Right renal cortex interstitium (tissue), 3 donors: ENCODE results near the gene TBC1D4. TPM values are rescaled to one million over a fixed set of nuclear protein-coding genes. Genes with fewer than 3 reads are reported as not detected.

Experiments
- DNase-seq, 3 donors: peaks; one replicate each; pipeline ENCODE4 v3.0.0-alpha.2; 2013; ENCODE audit warnings: low read depth in 3 of 3, low spot score in 2 of 3
- polyA plus RNA-seq, 3 donors: library from polyadenylated mRNA; unstranded; fragments of 120-200 nt; gene quantifications; one replicate each; pipeline ENCODE4 v1.2.1, GENCODE V29; 2013; ENCODE audit not compliant: insufficient read length in 3 of 3

TBC1D4 gene
- polyA plus RNA-seq, 3 donors: 49.1 to 56.6 (median 53.3) TPM

- no peak for DNase-seq
These were observed 4.4 kb upstream of the TBC1D4 start for GRCh38 chr13:75486146-75487062.

- no peak for DNase-seq
These were observed 3.5 kb upstream of the TBC1D4 start for GRCh38 chr13:75485286-75486062.

DNA sequence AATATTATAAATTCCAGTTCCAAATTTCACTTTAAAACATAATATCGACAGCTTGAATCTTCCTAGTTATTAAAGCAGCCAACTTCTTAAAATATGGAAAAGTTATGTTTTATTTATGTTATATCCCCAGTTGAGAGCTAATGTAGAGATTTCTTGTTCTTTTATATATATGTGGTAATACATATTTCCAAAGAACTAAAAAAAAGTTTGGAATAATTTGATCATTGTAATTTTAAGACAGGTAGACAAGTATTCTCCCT is 781 bp upstream of the TBC1D4 start:
- DNase-seq: no peak

- peak in 2 of 3 donors; percentile 16 to 32 for DNase-seq
These were observed 546 bp downstream of the TBC1D4 start for GRCh38 chr13:75481176-75482069.

DNA sequence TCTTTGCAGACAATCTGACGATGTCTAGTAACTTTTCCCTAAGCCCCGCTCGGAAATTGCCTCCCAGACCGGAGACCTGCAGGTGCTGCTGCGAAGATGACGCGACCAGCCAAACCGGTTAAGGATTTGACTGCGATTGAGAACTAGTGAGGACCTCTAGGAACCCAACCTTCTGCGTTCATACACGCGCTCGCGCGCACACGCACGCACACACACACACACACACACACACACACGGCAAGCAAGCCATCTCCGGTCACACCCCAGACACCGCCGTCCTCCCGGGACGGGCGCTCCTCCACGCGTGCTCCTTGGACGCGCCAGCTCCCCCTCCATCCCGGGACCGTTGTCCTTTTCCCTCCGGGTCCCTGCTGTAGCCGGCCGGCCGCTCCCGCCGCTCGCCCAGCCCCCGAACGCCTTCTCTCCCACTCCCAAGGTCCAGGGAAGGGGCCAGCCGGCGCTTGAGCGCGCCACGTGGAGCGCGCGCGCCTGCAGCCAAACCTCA is 1.2 kb downstream of the TBC1D4 start:
- DNase-seq: peak; percentile 51 to 67 (median 55)

GRCh38 chr13:75479102-75479740 is 2.7 kb downstream of the TBC1D4 start:
- no peak for DNase-seq

DNA sequence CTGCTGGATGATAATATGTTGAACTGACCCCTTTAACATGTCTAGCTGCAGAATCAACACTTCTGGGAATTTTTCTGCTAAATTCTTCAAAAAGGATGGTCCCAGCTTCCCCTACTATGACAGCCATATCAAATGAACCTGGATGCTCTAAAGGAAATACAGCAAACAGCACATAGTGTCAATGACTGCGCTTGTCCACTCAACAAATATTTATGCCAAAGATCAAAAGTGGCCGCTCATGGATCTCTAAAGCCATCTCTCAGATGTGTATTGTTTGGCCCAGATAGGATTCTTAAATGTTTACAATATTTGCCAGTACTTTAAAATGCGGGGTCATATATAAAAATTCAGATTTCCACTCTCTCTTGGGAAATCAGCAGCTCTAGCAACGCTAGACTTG is 3.3 kb downstream of the TBC1D4 start:
- no peak for DNase-seq

- DNase-seq: no peak
These were observed 7.0 kb downstream of the TBC1D4 start for GRCh38 chr13:75474956-75475355.

DNA sequence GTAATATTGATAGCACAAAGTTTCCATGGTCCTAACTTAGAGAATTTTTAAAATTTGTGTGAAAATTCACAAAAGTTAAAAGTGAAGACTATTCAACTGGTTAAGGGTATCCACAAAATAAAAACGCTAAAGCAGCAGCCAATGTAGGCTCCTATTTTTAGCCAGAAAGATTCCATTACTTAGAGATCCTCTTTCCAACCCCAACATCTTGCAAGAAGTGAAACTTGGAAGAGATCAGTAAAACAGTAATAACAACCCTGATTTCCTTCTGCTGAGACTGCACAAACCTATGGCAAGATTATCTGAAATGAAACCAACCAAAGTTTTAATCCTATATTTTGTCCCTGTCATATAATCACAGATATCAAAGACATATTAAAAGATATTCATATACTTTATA is 8.5 kb downstream of the TBC1D4 start:
- DNase-seq: no peak

DNA sequence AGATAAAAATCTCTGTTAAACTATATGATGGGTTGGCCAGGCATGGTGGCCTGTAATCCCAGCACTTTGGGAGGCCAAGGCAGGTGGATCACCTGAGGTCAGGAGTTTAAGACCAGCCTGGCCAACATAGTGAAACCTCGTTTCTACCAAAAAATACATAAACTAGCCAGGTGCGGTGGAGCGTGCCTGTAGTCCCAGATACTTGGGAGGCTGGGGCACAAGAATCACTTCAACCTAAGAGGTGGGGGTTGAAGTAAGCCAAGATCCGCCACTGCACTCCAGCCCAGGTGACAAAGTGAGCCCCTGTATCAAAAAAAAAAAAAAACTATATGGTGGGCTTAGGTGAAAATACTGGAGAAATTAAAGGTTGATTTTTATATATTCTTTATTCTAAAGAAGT is 11.3 kb downstream of the TBC1D4 start:
- no peak for DNase-seq

DNA sequence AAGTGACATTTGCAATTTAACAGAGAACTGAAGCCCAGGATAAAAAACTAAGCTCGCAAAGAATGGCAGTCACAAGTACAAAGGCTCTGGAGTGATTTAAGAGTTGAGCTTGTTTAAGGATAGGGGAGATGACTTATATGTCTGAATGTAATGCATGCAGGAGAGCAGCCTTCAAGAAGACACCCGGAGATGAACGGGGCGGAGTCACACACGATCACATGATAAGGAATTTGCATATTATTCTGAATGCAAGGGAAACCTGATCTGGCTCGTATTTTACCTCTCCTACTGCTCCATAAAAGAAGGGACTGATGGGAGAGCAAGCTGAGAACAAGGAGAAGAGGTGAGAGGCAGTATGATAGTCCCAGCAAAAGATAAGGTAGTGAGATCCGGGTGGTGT is 12.9 kb downstream of the TBC1D4 start:
- no peak for DNase-seq

GRCh38 chr13:75468602-75469001 is 13.4 kb downstream of the TBC1D4 start:
- DNase-seq: no peak

GRCh38 chr13:75468098-75468497 is 13.9 kb downstream of the TBC1D4 start:
- no peak for DNase-seq

GRCh38 chr13:75467040-75467728 is 14.8 kb downstream of the TBC1D4 start:
- no peak for DNase-seq

DNA sequence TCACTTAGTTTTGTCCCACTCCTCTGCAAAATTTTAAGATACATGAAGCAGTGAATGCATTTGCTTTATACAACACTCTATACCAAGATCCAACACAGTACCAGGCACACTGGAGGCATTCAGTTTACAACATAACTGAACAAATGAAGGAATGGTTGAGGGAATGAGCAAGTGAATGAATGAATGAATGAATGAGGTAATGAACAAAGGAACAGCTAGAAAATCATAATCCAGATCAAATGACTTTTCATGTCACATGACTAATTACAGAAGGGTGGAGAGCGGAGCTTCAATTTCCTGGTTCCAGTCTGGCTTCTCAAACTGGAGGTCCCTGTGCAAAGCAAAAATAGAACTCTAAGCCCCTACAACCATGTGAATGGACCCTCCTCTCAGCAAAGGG is 16.7 kb downstream of the TBC1D4 start:
- no peak for DNase-seq

GRCh38 chr13:75461314-75461713 is 20.7 kb downstream of the TBC1D4 start:
- DNase-seq: no peak

DNA sequence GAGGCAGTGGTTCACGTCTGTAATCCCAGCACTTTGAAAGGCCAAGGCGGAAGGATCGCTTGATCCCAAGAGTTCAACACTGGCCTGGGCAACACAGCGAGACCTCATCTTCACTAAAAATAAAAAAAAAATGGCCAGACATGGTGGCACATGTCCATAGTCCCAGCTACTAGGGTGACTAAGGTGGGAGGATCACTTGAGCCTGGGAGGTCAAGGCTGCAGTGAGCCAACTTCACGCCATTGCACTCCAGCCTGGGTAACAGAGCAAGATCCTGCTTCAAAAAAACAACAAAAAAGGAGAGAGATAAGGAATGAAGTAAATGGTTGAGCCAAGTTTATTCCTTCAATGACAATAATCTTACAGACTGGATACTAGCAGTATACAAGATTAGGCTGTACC is 21.3 kb downstream of the TBC1D4 start:
- DNase-seq: no peak

GRCh38 chr13:75458696-75459422 is 23.1 kb downstream of the TBC1D4 start:
- DNase-seq: no peak

GRCh38 chr13:75455962-75456361 is 26.0 kb downstream of the TBC1D4 start:
- no peak for DNase-seq
